Measurements from ENCODE around the gene PPT2.

Gene PPT2

GRCh38 chr6:32109114-32109764 lies 44.7 kb upstream of the PPT2 start, which contains the start of gene TNXB:
Gene TNXB (minus strand): TSS chr6:32109338. CDS start chr6:32098198, 11,140 bp downstream.
- peak within 1 kb of the TSS; percentile 75 to 81 for H3K27ac ChIP-seq
- TF ChIP-seq CTCF (IDR thresholded peaks at IDR 0.05): no peak
- H3K27me3 ChIP-seq: no peaks in the 10 kb centered on the region
- H3K4me1 ChIP-seq: peaks cover 0 to 83% (median 60%) of the 10 kb centered on the region in 4 donors
- H3K4me3 ChIP-seq: peak within 1 kb of the TSS; percentile 40 to 47
- no peaks in the 10 kb centered on the region for H3K9me3 ChIP-seq
- no peaks in the 10 kb centered on the region for H3K36me3 ChIP-seq
- intact Hi-C loops (cut with DNase I; ENCODE audit: low total_unique reads): no loop called here
- peak in 1 of 2 donors; percentile 70 for DNase-seq

- intact Hi-C loops (cut with DNase I; ENCODE audit: low total_unique reads): loop anchor here (2.0 kb wide), 1 partner anchor 17 kb away; no protein-coding TSS in a partner anchor
- Histone ChIP-seq H3K36me3 (peaks cover 0 to 3% (median 0%) of the 10 kb centered on the region in 3 donors), H3K4me3 (no peak overlapping the region), H3K27ac (peak overlapping the region; percentile 75 to 81), H3K27me3 (no peaks in the 10 kb centered on the region), H3K9me3 (no peaks in the 10 kb centered on the region), H3K4me1 (peaks cover 0 to 88% (median 62%) of the 10 kb centered on the region in 4 donors)
- no peak for TF ChIP-seq CTCF (IDR thresholded peaks at IDR 0.05)
- no peak for DNase-seq
Observed at GRCh38 chr6:32109765-32110160, 44.2 kb upstream of the PPT2 start.

- peaks cover 0 to 88% (median 62%) of the 10 kb centered on the region in 4 donors for H3K4me1 ChIP-seq
- no peak for TF ChIP-seq CTCF (IDR thresholded peaks at IDR 0.05)
- DNase-seq: peak in 1 of 2 donors; percentile 70
- H3K36me3 ChIP-seq: peaks cover 0 to 12% (median 3%) of the 10 kb centered on the region in 3 donors
- H3K27me3 ChIP-seq: no peaks in the 10 kb centered on the region
- intact Hi-C loops (cut with DNase I; ENCODE audit: low total_unique reads): loop anchor here (2.0 kb wide), 1 partner anchor 18 kb away; no protein-coding TSS in a partner anchor
- no peak overlapping the region for H3K4me3 ChIP-seq
- no peaks in the 10 kb centered on the region for H3K9me3 ChIP-seq
- H3K27ac ChIP-seq: peak overlapping the region; percentile 75 to 81
Observed at GRCh38 chr6:32110632-32111031, 43.3 kb upstream of the PPT2 start.

- Histone ChIP-seq H3K4me1 (peaks cover 0 to 81% (median 57%) of the 10 kb centered on the region in 4 donors), H3K27me3 (no peaks in the 10 kb centered on the region), H3K36me3 (peaks cover 0 to 21% (median 10%) of the 10 kb centered on the region in 3 donors), H3K9me3 (no peaks in the 10 kb centered on the region), H3K4me3 (no peak overlapping the region), H3K27ac (peak overlapping the region; percentile 75 to 81)
- intact Hi-C loops (cut with DNase I; ENCODE audit: low total_unique reads): loop anchor here (2.0 kb wide), 1 partner anchor 19 kb away; no protein-coding TSS in a partner anchor
- TF ChIP-seq CTCF (IDR thresholded peaks at IDR 0.05): no peak
- peak in 1 of 2 donors; percentile 67 for DNase-seq
Observed at GRCh38 chr6:32111424-32112066, 42.4 kb upstream of the PPT2 start.

GRCh38 chr6:32112431-32112980 lies 41.4 kb upstream of the PPT2 start:
- intact Hi-C loops (cut with DNase I; ENCODE audit: low total_unique reads): no loop called here
- Histone ChIP-seq H3K27ac (peak overlapping the region; percentile 75 to 81), H3K36me3 (peaks cover 8 to 30% (median 20%) of the 10 kb centered on the region in 3 donors), H3K27me3 (no peaks in the 10 kb centered on the region), H3K9me3 (no peaks in the 10 kb centered on the region), H3K4me1 (peaks cover 0 to 72% (median 49%) of the 10 kb centered on the region in 4 donors), H3K4me3 (no peak overlapping the region)
- no peak for TF ChIP-seq CTCF (IDR thresholded peaks at IDR 0.05)
- no peak for DNase-seq
